Left colon (tissue), 2 donors: ENCODE measurements around the gene UTS2R. TPM values are rescaled to one million over a fixed set of nuclear protein-coding genes. Genes with fewer than 3 reads are reported as not detected.
"Not testable (repeated sequence)": the region's sequence is repeated elsewhere in the genome, so short reads cannot be mapped to it uniquely, and the experiment has no call there.

Experiments
- ATAC-seq: fragments of 200-7000 bp; cut with Tn5 transposase; one replicate; pipeline ENCODE4 v1.9.1; 2020; ENCODE audit warnings: mild to moderate bottlenecking, moderate library complexity
- DNase-seq, 2 donors: peaks; one replicate each; pipeline ENCODE4 v3.0.0-alpha.2; 2020
- intact Hi-C, 2 donors: fragments of 100-400 bp; cut with DNase I in 1 of 2; cut with micrococcal nuclease in 1 of 2; formaldehyde crosslinking; loops; one replicate each; pipeline versions ENCODE4 v1.11.2 to v1.14.0; 2022; cut with DNase I, micrococcal nuclease
- total RNA-seq, 2 donors: library from RNA; stranded (reverse); fragmentation: NEBNext Ultra II Directional; extraction: Animal tissue kit (Norgen Biotek cat#: 25700); gene quantifications; one replicate each; pipeline ENCODE4 v1.2.1, GENCODE V29; 2021
- donor health status: DM: no; HTN: no; CAD: no.
- donor health status: DM: yes; HTN: yes; CAD: no.

Gene UTS2R
- total RNA-seq, 2 donors from 2014 or later: not detected

- ATAC-seq, intact Hi-C loops, DNase-seq: not testable (repeated sequence)
Observed at GRCh38 chr17:82382220-82382932, 10.8 kb downstream of the UTS2R start.

GRCh38 chr17:82382933-82383255 is 11.3 kb downstream of the UTS2R start:
- DNase-seq: no peak
- intact Hi-C loops: no loop called here
- ATAC-seq: no peak

GRCh38 chr17:82383411-82383810 is 11.8 kb downstream of the UTS2R start:
- intact Hi-C loops: no loop called here
- DNase-seq (no peak), ATAC-seq (no peak)

GRCh38 chr17:82384051-82384729 is 12.6 kb downstream of the UTS2R start:
- DNase-seq: no peak
- intact Hi-C loops: no loop called here
- no peak for ATAC-seq

GRCh38 chr17:82384730-82385481 is 13.3 kb downstream of the UTS2R start:
- intact Hi-C loops: no loop called here
- peak; percentile 85 for ATAC-seq
- peak in 1 of 2 donors; percentile 61 for DNase-seq

- intact Hi-C loops: no loop called here
- DNase-seq (no peak), ATAC-seq (no peak)
Observed at GRCh38 chr17:82385559-82386254, 14.1 kb downstream of the UTS2R start.

- DNase-seq (no peak), ATAC-seq (no peak)
- intact Hi-C loops: no loop called here
Observed at GRCh38 chr17:82386255-82386831, 14.8 kb downstream of the UTS2R start.

- intact Hi-C loops: no loop called here
- ATAC-seq (peak; percentile 34), DNase-seq (no peak)
Observed at GRCh38 chr17:82386881-82387704, 15.5 kb downstream of the UTS2R start.

GRCh38 chr17:82387705-82388106 is 16.1 kb downstream of the UTS2R start:
- intact Hi-C loops: no loop called here
- DNase-seq (no peak), ATAC-seq (no peak)

GRCh38 chr17:82388223-82388921 is 16.8 kb downstream of the UTS2R start:
- peak in 1 of 2 donors; percentile 74 for DNase-seq
- intact Hi-C loops: no loop called here
- ATAC-seq: peak; percentile 71

- no peak for ATAC-seq
Observed at GRCh38 chr17:82388922-82389283, 17.3 kb downstream of the UTS2R start.

GRCh38 chr17:82389379-82389778 is 17.8 kb downstream of the UTS2R start:
- intact Hi-C loops: no loop called here
- ATAC-seq (no peak), DNase-seq (no peak)

More at GRCh38 chr17:82388922-82389283, 17.3 kb downstream of the UTS2R start:
- intact Hi-C loops: no loop called here
- DNase-seq: no peak

- no peak for DNase-seq
- intact Hi-C loops: no loop called here
- ATAC-seq: no peak
Observed at GRCh38 chr17:82390015-82390859, 18.7 kb downstream of the UTS2R start.

GRCh38 chr17:82390860-82391435 is 19.4 kb downstream of the UTS2R start:
- intact Hi-C loops: no loop called here
- ATAC-seq (no peak), DNase-seq (no peak)

GRCh38 chr17:82391496-82392066 is 20.0 kb downstream of the UTS2R start:
- intact Hi-C loops: no loop called here
- ATAC-seq (no peak), DNase-seq (no peak)
